ENCODE data around the gene KMT5C. TPM values are rescaled to one million over a fixed set of nuclear protein-coding genes. Genes with fewer than 3 reads are reported as not detected.

KMT5C gene
- total RNA-seq, 5 donors from 2014 or later (not counting 1 experiment from before 2014, with no cell fraction given) = 24.4 to 71.8 (median 30.7) TPM

- H3K27me3 Mint-ChIP-seq = peaks cover 27 to 47% of the 10 kb centered on the region in 2 donors
- H3K9me3 Mint-ChIP-seq = no peaks in the 10 kb centered on the region
- no peaks in the 10 kb centered on the region for H3K36me3 ChIP-seq (ENCODE audit: control insufficient read depth in 2 of 2, extremely low read depth in 1 of 2, insufficient read depth in 1 of 2, low read length in 1 of 2)
- peak within 1 kb of the TSS; percentile 59 to 81 (median 65) for H3K4me3 Mint-ChIP-seq
- H3K9me3 ChIP-seq = no peaks in the 10 kb centered on the region
- no peak for DNase-seq
- WGBS (ENCODE audit: insufficient coverage) = 10% methylated on average over 2 of the region's 32 CpGs
- H3K27me3 ChIP-seq (replicated peaks in 1 of 2; ENCODE audit: control insufficient read depth in 2 of 2, extremely low read depth in 1 of 2, insufficient read depth in 2 of 2, low read length in 1 of 2) = peaks cover 4 to 94% of the 10 kb centered on the region in 2 experiments
- H3K4me3 ChIP-seq (ENCODE audit: control insufficient read depth in 1 of 2, extremely low read depth in 1 of 2, low read length in 1 of 2) = peak within 1 kb of the TSS; percentile 17 to 56
- ATAC-seq (replicated peaks in 1 of 4) = no peak
- ChIA-PET CTCF (no interaction called here), POLR2A (no interaction called here)
- H3K36me3 Mint-ChIP-seq = no peaks in the 10 kb centered on the region
- H3K27ac ChIP-seq (ENCODE audit: low read length) = no peak within 1 kb of the TSS
- peaks cover 9 to 16% (median 14%) of the 10 kb centered on the region in 3 donors for H3K4me1 Mint-ChIP-seq
- peak within 1 kb of the TSS in 1 of 2 donors; percentile 39 for H3K27ac Mint-ChIP-seq
- H3K4me1 ChIP-seq (ENCODE audit: control insufficient read depth in 1 of 2, extremely low read depth in 1 of 2, insufficient read depth in 2 of 2, low read length in 2 of 2) = peaks cover 0 to 18% of the 10 kb centered on the region in 2 experiments
These were observed 30.8 kb downstream of the KMT5C start, which contains the start of gene IL11 for GRCh38 chr19:55370305-55370988. Gene IL11, minus strand, starts transcription at chr19:55370463. Its CDS starts 153 bp downstream, at chr19:55370310.

GRCh38 chr19:55372316-55373081 is 32.8 kb downstream of the KMT5C start:
- Histone ChIP-seq H3K27me3 (replicated peaks in 1 of 2; ENCODE audit: control insufficient read depth in 2 of 2, extremely low read depth in 1 of 2, insufficient read depth in 2 of 2, low read length in 1 of 2) (peaks cover 4 to 93% of the 10 kb centered on the region in 2 experiments), H3K27ac (ENCODE audit: low read length) (no peak overlapping the region), H3K36me3 (ENCODE audit: control insufficient read depth in 2 of 2, extremely low read depth in 1 of 2, insufficient read depth in 1 of 2, low read length in 1 of 2) (peaks cover 0 to 4% of the 10 kb centered on the region in 2 donors), H3K4me1 (ENCODE audit: control insufficient read depth in 1 of 2, extremely low read depth in 1 of 2, insufficient read depth in 2 of 2, low read length in 2 of 2) (peaks cover 0 to 18% of the 10 kb centered on the region in 2 experiments), H3K4me3 (ENCODE audit: control insufficient read depth in 1 of 2, extremely low read depth in 1 of 2, low read length in 1 of 2) (no peak overlapping the region), H3K9me3 (no peaks in the 10 kb centered on the region)
- no peaks in the 10 kb centered on the region for H3K36me3 Mint-ChIP-seq
- H3K27ac Mint-ChIP-seq = no peak overlapping the region
- CTCF ChIA-PET = interaction anchor here (0.5 kb wide), 2 partner anchors 34 to 169 kb away, joined by 3 read pairs; no protein-coding TSS in a partner anchor
- H3K9me3 Mint-ChIP-seq = no peaks in the 10 kb centered on the region
- H3K4me3 Mint-ChIP-seq = no peak overlapping the region
- 38% methylated on average over 17 of the region's 24 CpGs for WGBS (ENCODE audit: insufficient coverage)
- H3K27me3 Mint-ChIP-seq = peaks cover 27 to 52% of the 10 kb centered on the region in 2 donors
- no peak for ATAC-seq (replicated peaks in 1 of 4)
- DNase-seq = peak in 1 of 35 experiments; percentile 25
- peaks cover 9 to 16% (median 14%) of the 10 kb centered on the region in 3 donors for H3K4me1 Mint-ChIP-seq
- POLR2A ChIA-PET = interaction anchor here in 1 of 2 donors (0.6 kb wide), 1 partner anchor 47 kb away, joined by 4 read pairs; no protein-coding TSS in a partner anchor

- H3K9me3 Mint-ChIP-seq = no peaks in the 10 kb centered on the region
- Histone ChIP-seq H3K4me1 (ENCODE audit: control insufficient read depth in 1 of 2, extremely low read depth in 1 of 2, insufficient read depth in 2 of 2, low read length in 2 of 2) (peaks cover 0 to 18% of the 10 kb centered on the region in 2 experiments), H3K36me3 (ENCODE audit: control insufficient read depth in 2 of 2, extremely low read depth in 1 of 2, insufficient read depth in 1 of 2, low read length in 1 of 2) (peaks cover 0 to 4% of the 10 kb centered on the region in 2 donors), H3K27ac (ENCODE audit: low read length) (no peak overlapping the region), H3K4me3 (ENCODE audit: control insufficient read depth in 1 of 2, extremely low read depth in 1 of 2, low read length in 1 of 2) (no peak overlapping the region), H3K9me3 (no peaks in the 10 kb centered on the region), H3K27me3 (replicated peaks in 1 of 2; ENCODE audit: control insufficient read depth in 2 of 2, extremely low read depth in 1 of 2, insufficient read depth in 2 of 2, low read length in 1 of 2) (peaks cover 4 to 84% of the 10 kb centered on the region in 2 experiments)
- DNase-seq (no peak), ATAC-seq (replicated peaks in 1 of 4) (no peak)
- POLR2A ChIA-PET = no interaction called here
- H3K27ac Mint-ChIP-seq = peak overlapping the region in 1 of 2 donors; percentile 2
- CTCF ChIA-PET = interaction anchor here in 1 of 2 donors (0.5 kb wide), 1 partner anchor 170 kb away, joined by 3 read pairs; no protein-coding TSS in a partner anchor
- H3K4me1 Mint-ChIP-seq = peaks cover 9 to 14% (median 14%) of the 10 kb centered on the region in 3 donors
- no peaks in the 10 kb centered on the region for H3K36me3 Mint-ChIP-seq
- no peak overlapping the region for H3K4me3 Mint-ChIP-seq
- H3K27me3 Mint-ChIP-seq = peaks cover 27 to 48% of the 10 kb centered on the region in 2 donors
- 36% methylated on average over 6 of the region's 9 CpGs for WGBS (ENCODE audit: insufficient coverage)
These were observed 33.8 kb downstream of the KMT5C start for GRCh38 chr19:55373306-55373992.

GRCh38 chr19:55373993-55374757 is 34.5 kb downstream of the KMT5C start:
- Mint-ChIP-seq H3K9me3 (no peaks in the 10 kb centered on the region), H3K36me3 (no peaks in the 10 kb centered on the region), H3K4me3 (no peak overlapping the region), H3K27me3 (peaks cover 27 to 43% of the 10 kb centered on the region in 2 donors), H3K27ac (peak overlapping the region in 1 of 2 donors; percentile 2), H3K4me1 (peaks cover 9 to 14% (median 14%) of the 10 kb centered on the region in 3 donors)
- Histone ChIP-seq H3K4me3 (ENCODE audit: control insufficient read depth in 1 of 2, extremely low read depth in 1 of 2, low read length in 1 of 2) (no peak overlapping the region), H3K27ac (ENCODE audit: low read length) (no peak overlapping the region), H3K9me3 (no peaks in the 10 kb centered on the region), H3K4me1 (ENCODE audit: control insufficient read depth in 1 of 2, extremely low read depth in 1 of 2, insufficient read depth in 2 of 2, low read length in 2 of 2) (peaks cover 0 to 12% of the 10 kb centered on the region in 2 experiments), H3K36me3 (ENCODE audit: control insufficient read depth in 2 of 2, extremely low read depth in 1 of 2, insufficient read depth in 1 of 2, low read length in 1 of 2) (peaks cover 0 to 4% of the 10 kb centered on the region in 2 donors), H3K27me3 (replicated peaks in 1 of 2; ENCODE audit: control insufficient read depth in 2 of 2, extremely low read depth in 1 of 2, insufficient read depth in 2 of 2, low read length in 1 of 2) (peaks cover 4 to 76% of the 10 kb centered on the region in 2 experiments)
- ATAC-seq (replicated peaks in 1 of 4) (no peak), DNase-seq (no peak)
- POLR2A ChIA-PET = interaction anchor here in 1 of 2 donors (0.7 kb wide), 1 partner anchor 52 kb away, joined by 4 read pairs; no protein-coding TSS in a partner anchor
- CTCF ChIA-PET = no interaction called here
- 44% methylated on average over 17 of the region's 31 CpGs for WGBS (ENCODE audit: insufficient coverage)

GRCh38 chr19:55376241-55376933 is 36.7 kb downstream of the KMT5C start, which contains the start of gene TMEM190:
Gene TMEM190, plus strand, starts transcription at chr19:55376826. Its CDS starts 28 bp downstream, at chr19:55376854.
- Histone ChIP-seq H3K4me3 (ENCODE audit: control insufficient read depth in 1 of 2, extremely low read depth in 1 of 2, low read length in 1 of 2) (no peak within 1 kb of the TSS), H3K9me3 (no peaks in the 10 kb centered on the region), H3K27me3 (replicated peaks in 1 of 2; ENCODE audit: control insufficient read depth in 2 of 2, extremely low read depth in 1 of 2, insufficient read depth in 2 of 2, low read length in 1 of 2) (peaks cover 4 to 56% of the 10 kb centered on the region in 2 experiments), H3K4me1 (ENCODE audit: control insufficient read depth in 1 of 2, extremely low read depth in 1 of 2, insufficient read depth in 2 of 2, low read length in 2 of 2) (no peaks in the 10 kb centered on the region), H3K36me3 (ENCODE audit: control insufficient read depth in 2 of 2, extremely low read depth in 1 of 2, insufficient read depth in 1 of 2, low read length in 1 of 2) (peaks cover 0 to 4% of the 10 kb centered on the region in 2 donors), H3K27ac (ENCODE audit: low read length) (no peak within 1 kb of the TSS)
- 55% methylated on average over 12 of the region's 21 CpGs for WGBS (ENCODE audit: insufficient coverage)
- no peaks in the 10 kb centered on the region for H3K9me3 Mint-ChIP-seq
- ATAC-seq (replicated peaks in 1 of 4) (no peak), DNase-seq (no peak)
- no peak within 1 kb of the TSS for H3K4me3 Mint-ChIP-seq
- no peak within 1 kb of the TSS for H3K27ac Mint-ChIP-seq
- ChIA-PET POLR2A (no interaction called here), CTCF (no interaction called here)
- peaks cover under 1% of the 10 kb centered on the region for H3K36me3 Mint-ChIP-seq
- H3K4me1 Mint-ChIP-seq = peaks cover under 1 to 6% (median 5%) of the 10 kb centered on the region in 3 donors
- H3K27me3 Mint-ChIP-seq = peaks cover 14 to 30% of the 10 kb centered on the region in 2 donors

All from T-cell (primary cell).